GM18519 (cell line): ENCODE measurements around the gene PDK1.
"Not testable (repeated sequence)": the region's sequence is repeated elsewhere in the genome, so short reads cannot be mapped to it uniquely, and the experiment has no call there.

ENCODE experiments used
- ATAC-seq: cut with Tn5 transposase; IDR thresholded peaks from one replicate; pipeline ENCODE4 v1.9.1; 2021; ENCODE audit warnings: mild to moderate bottlenecking, moderate library complexity; ENCODE audit not compliant: unreplicated experiment, low FRiP score

The PDK1 gene

GRCh38 chr2:172591386-172591785 lies 35.5 kb downstream of the PDK1 start:
- not testable (repeated sequence) for ATAC-seq

- not testable (repeated sequence) for ATAC-seq
Observed at GRCh38 chr2:172592190-172592589, 36.3 kb downstream of the PDK1 start.

- ATAC-seq: no peak
Observed at GRCh38 chr2:172596776-172597175, 40.9 kb downstream of the PDK1 start.

GRCh38 chr2:172597176-172597842 lies 41.4 kb downstream of the PDK1 start:
- ATAC-seq: no peak

DNA sequence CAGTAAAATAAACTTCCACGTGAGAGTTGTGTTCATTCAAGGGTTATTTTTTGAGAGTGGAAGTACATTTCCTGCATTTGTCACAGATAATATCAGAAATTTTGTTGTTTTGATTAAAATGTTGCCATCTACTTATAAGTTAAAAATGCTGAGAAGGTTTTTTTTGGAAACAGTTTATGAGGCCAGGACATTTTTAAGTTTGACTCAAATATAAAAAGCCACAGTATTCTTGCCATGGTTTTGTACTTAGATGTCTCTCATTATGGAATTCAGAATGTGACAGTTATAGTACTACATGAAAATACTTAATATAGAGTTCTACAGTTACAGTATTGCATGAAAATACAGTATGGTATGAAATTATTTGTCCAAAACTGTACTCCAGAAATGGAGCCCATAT lies 44.1 kb downstream of the PDK1 start:
- no peak for ATAC-seq

DNA sequence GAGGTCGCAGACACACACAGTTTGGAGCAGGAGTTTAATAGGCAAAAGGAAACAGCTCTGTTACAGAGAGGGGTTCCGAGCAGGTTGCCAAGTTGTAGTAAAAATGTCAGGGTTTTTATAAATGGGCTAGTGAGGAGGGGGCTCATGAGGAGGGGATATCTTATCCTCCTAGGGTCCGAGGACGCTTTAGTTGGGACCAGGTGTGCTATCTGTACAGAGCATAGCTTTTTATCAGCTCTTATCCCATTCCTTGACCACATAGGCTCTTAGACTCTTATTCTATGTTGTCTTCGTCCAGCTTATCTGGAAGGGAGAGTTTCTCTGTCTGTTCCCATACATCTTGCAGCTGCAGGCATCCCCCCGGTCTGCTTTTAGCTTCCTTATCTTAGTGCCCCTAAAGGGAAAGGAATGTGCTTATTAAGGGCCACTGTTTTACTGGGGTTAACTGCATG lies 44.7 kb downstream of the PDK1 start:
- no peak for ATAC-seq

DNA sequence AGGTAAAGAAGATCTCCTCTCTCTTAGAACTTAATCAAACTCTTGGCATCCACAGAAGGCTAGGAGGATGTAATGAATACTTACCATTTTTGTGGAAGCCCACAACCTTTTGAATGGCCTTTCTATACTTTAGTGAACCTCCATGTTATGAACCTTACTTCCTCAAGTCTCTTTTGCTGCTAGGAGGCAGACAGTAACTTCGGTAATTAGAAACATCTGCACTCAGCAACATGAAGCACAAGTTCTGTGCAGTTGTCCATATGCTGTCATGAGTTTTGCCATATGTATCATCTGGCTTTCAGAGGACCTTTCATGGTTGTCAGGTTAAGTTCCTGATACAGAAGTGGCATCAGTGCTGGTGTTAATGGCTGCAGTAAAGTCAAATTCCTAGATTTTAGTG lies 50.4 kb downstream of the PDK1 start:
- ATAC-seq: no peak

- no peak for ATAC-seq
Observed at GRCh38 chr2:172607379-172607928, 51.6 kb downstream of the PDK1 start.

DNA sequence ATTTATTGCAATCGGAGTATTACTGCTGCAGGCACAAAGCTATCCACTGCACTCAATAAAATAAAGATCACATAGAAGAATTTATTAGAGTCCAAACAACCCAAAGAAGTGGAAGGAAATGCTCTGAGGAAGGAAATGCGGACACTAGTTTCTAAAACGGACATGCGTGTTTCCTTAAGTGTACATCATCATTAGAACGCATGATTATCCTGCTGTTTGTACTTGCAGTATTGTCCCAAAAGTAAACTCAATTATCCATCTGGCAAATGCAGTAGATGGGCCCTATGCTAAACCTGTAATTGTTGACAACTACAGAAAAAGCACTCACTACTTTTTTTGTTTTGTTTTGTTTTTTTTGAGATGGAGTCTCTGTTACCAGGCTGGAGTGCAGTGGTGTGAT lies 53.6 kb downstream of the PDK1 start:
- no peak for ATAC-seq

GRCh38 chr2:172612051-172612450 lies 56.2 kb downstream of the PDK1 start:
- no peak for ATAC-seq

- no peak for ATAC-seq
Observed at GRCh38 chr2:172613040-172613439, 57.1 kb downstream of the PDK1 start.

DNA sequence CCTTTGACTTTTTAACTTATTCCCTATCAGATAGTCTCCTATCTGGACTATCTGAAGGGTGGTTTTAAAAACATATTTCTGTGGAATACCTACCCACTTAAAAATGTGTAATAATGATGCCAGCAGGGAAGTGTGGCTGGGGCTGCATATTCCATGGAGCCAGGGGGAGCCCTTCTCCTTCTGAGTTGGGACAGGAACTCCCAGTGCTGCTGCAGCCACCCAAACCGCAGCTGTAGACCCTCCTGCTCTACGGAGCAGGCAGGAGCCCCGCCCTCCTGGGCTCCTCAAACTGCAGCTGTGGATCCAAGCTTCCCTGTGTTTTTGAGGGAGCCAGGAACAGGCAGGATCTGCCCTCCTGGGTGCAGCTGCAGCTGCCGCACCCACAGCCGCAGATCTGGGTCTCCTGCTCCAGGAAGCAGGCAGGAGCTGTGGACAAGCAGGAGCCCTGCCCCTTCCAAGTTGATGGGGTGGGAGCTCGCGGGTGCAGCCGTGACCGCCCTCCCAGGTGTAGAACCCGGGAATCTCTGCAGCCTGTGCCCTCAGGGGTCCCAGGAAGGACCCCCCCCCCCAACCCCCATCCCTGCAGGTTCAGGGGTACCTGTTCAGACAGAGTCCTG lies 57.8 kb downstream of the PDK1 start:
- ATAC-seq: no peak

DNA sequence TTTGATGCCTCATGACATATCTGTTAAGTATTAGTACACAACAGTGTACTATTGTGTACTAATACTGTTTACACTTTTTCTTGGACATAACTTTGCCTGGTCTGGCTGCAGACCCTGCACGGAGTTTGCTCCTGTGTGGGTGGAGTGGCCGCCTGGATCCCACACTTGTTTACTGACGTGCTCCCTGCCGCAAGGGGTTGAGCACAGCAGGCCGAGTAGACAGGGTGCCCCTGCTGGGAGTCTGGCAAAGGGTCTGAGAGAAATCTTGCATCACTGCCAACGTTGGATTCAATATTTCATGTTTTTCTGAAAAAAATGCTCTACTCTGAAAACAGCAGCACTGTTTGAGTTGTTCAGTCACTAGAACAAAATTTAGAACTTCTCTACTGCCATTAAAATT lies 59.0 kb downstream of the PDK1 start:
- no peak for ATAC-seq

DNA sequence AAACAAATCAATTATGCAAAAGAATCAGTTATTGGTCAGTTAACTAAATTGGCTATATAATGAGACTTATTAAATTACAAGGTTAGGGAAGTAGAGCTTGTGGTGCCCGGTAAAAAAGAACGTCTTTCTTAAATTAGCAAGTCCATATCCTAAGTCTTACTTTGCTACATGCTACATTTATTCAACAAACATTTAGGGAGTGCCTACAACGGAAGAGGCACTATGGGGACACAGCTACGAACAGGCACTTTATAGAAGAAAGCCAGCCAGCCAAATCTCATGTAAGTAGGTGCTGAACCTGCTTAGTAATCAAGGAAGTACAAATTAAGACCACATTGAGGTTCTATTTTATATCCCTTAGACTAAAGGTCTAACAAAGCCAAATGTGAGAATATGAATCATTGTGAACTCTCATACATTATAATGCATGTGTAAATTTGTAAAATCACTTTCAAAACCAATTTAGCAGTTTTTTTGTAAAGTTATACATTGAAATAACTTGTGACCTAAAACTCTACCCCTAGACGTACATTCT lies 59.9 kb downstream of the PDK1 start:
- no peak for ATAC-seq

GRCh38 chr2:172617115-172617514 lies 61.2 kb downstream of the PDK1 start:
- no peak for ATAC-seq

GRCh38 chr2:172623249-172623965 lies 67.5 kb downstream of the PDK1 start:
- ATAC-seq: no peak

DNA sequence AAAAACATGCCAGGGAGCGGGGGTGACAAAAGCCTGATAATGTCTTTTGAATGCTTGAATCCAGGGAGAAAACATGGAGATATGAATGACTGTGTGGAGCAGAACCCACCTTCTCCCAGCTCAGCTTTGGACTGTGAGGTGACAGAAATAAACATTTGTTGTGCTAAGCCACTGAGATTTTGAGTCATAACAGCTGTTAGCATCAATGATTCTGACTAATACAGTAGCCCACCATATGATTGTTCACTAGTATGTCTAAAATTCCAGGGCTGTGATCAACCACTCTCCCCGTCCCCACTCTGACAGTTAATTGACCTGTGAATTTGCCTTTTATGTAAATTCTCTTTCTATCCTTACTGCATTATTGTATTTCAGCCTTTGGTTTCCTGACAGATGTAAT lies 69.1 kb downstream of the PDK1 start:
- ATAC-seq: no peak

DNA sequence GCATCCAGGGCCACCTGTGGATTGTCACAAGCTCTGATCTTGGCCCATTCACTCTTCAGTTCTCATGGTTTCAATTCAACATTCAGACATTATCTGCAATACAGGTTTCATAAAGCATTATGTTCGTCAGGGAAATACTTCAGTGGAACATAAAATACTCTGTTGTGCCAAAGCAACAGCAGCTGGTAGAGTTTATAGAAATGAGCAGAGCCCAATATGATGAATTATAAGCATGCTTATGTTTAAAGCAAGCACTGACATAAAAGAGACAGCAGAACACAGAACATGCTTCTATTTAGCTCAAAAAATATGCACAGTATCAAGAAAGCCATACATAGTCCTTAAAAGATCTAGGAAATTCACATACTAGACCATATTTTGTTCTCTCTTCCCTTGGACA lies 71.3 kb downstream of the PDK1 start:
- ATAC-seq: no peak

GRCh38 chr2:172628085-172628484 lies 72.2 kb downstream of the PDK1 start:
- no peak for ATAC-seq

GRCh38 chr2:172629586-172629985 lies 73.7 kb downstream of the PDK1 start:
- no peak for ATAC-seq

- no peak for ATAC-seq
Observed at GRCh38 chr2:172630181-172630580, 74.3 kb downstream of the PDK1 start.
